Activated T-cell treated with anti-CD3 and anti-CD28 coated beads, Interleukin-2, amount 50 U/mL, for 72 hours (primary cell): ENCODE results near the gene TMEM72. TPM values are rescaled to one million over a fixed set of nuclear protein-coding genes. Genes with fewer than 3 reads are reported as not detected.
"Not testable (repeated sequence)": the region's sequence is repeated elsewhere in the genome, so short reads cannot be mapped to it uniquely, and the experiment has no call there.

Experiments used
- ATAC-seq, 2 donors: fragments of 150-1000 bp; cut with Tn5 transposase; replicated peaks in 1 of 2; 2 replicates each; pipeline ENCODE4 v1.10.0; 2021; ENCODE audit warnings: moderate library complexity in 2 of 2, mild to moderate bottlenecking in 1 of 2
- DNase-seq, 2 donors: peaks; one replicate each; pipeline ENCODE4 v3.0.0; 2021 to 2022; ENCODE audit warnings: mixed read lengths in 1 of 2
- H3K27ac Mint-ChIP-seq: one replicate; pipeline ENCODE4 v1.8.0; 2022; ENCODE audit warnings: mild to moderate bottlenecking, moderate library complexity, mixed read lengths
- H3K27me3 Mint-ChIP-seq: one replicate; pipeline ENCODE4 v1.8.0; 2022; ENCODE audit warnings: low read depth, mixed read lengths
- H3K36me3 Mint-ChIP-seq, 2 donors: one replicate each; pipeline ENCODE4 v1.8.0; 2022; ENCODE audit warnings: mixed read lengths in 2 of 2, mild to moderate bottlenecking in 1 of 2; ENCODE audit not compliant: insufficient read depth in 2 of 2
- H3K4me1 Mint-ChIP-seq: one replicate; pipeline ENCODE4 v1.8.0; 2022; ENCODE audit warnings: low read depth, mixed read lengths
- H3K4me3 Mint-ChIP-seq, 2 donors: one replicate each; pipeline ENCODE4 v1.8.0; 2022; ENCODE audit warnings: mild to moderate bottlenecking in 2 of 2, mixed read lengths in 2 of 2, moderate library complexity in 2 of 2
- H3K9me3 Mint-ChIP-seq, 2 donors: one replicate each; pipeline ENCODE4 v1.8.0; 2022; ENCODE audit warnings: mixed read lengths in 2 of 2
- total RNA-seq, 2 donors: library from RNA; stranded (reverse); gene quantifications; one replicate each; pipeline ENCODE4 v1.2.3, GENCODE V29; 2022

The TMEM72 gene
- not detected for total RNA-seq

GRCh38 chr10:44911081-44911540, at the start of gene TMEM72:
TMEM72 (plus strand) TSS chr10:44911337; CDS start chr10:44911513, 176 bp downstream.
- Mint-ChIP-seq H3K9me3 (no peaks in the 10 kb centered on the region), H3K4me3 (no peak within 1 kb of the TSS), H3K27me3 (no peaks in the 10 kb centered on the region), H3K27ac (no peak within 1 kb of the TSS), H3K36me3 (no peaks in the 10 kb centered on the region), H3K4me1 (peaks cover 11% of the 10 kb centered on the region)
- DNase-seq, result no peak
- no peak for ATAC-seq

- Mint-ChIP-seq H3K4me3 (no peak overlapping the region), H3K27me3 (peaks cover 50% of the 10 kb centered on the region), H3K27ac (no peak overlapping the region), H3K9me3 (no peaks in the 10 kb centered on the region), H3K4me1 (peaks cover 17% of the 10 kb centered on the region), H3K36me3 (no peaks in the 10 kb centered on the region)
- ATAC-seq, result no peak
- no peak for DNase-seq
These were observed 49.0 kb upstream of the TMEM72 start for GRCh38 chr10:44862006-44862751.

- peak overlapping the region in 1 of 2 donors; percentile 39 for H3K4me3 Mint-ChIP-seq
- peaks cover 17% of the 10 kb centered on the region for H3K4me1 Mint-ChIP-seq
- H3K36me3 Mint-ChIP-seq, result no peaks in the 10 kb centered on the region
- ATAC-seq (no peak), DNase-seq (no peak)
- H3K27me3 Mint-ChIP-seq, result peaks cover 55% of the 10 kb centered on the region
- H3K27ac Mint-ChIP-seq, result no peak overlapping the region
- H3K9me3 Mint-ChIP-seq, result no peaks in the 10 kb centered on the region
These were observed 48.2 kb upstream of the TMEM72 start for GRCh38 chr10:44862924-44863323.

- peak in 1 of 2 donors; percentile 29 for ATAC-seq
- DNase-seq, result no peak
- Mint-ChIP-seq H3K4me1 (peaks cover 17% of the 10 kb centered on the region), H3K36me3 (no peaks in the 10 kb centered on the region), H3K9me3 (no peaks in the 10 kb centered on the region), H3K27me3 (peaks cover 59% of the 10 kb centered on the region), H3K4me3 (peak overlapping the region; percentile 87 to 94), H3K27ac (no peak overlapping the region)
These were observed 47.6 kb upstream of the TMEM72 start for GRCh38 chr10:44863344-44864047.

GRCh38 chr10:44864051-44864450, 47.1 kb upstream of the TMEM72 start:
- no peak overlapping the region for H3K27ac Mint-ChIP-seq

GRCh38 chr10:44864637-44865288, 46.4 kb upstream of the TMEM72 start:
- H3K9me3 Mint-ChIP-seq, result no peaks in the 10 kb centered on the region
- peak overlapping the region; percentile 87 to 94 for H3K4me3 Mint-ChIP-seq
- no peaks in the 10 kb centered on the region for H3K36me3 Mint-ChIP-seq
- DNase-seq (peak; percentile 83 to 89), ATAC-seq (peak; percentile 83 to 87)
- peaks cover 17% of the 10 kb centered on the region for H3K4me1 Mint-ChIP-seq
- H3K27me3 Mint-ChIP-seq, result peaks cover 72% of the 10 kb centered on the region
- H3K27ac Mint-ChIP-seq, result no peak overlapping the region

More at GRCh38 chr10:44864051-44864450, 47.1 kb upstream of the TMEM72 start:
- ATAC-seq, result peak; percentile 58 to 64
- Mint-ChIP-seq H3K27me3 (peaks cover 65% of the 10 kb centered on the region), H3K4me3 (peak overlapping the region; percentile 87 to 94), H3K4me1 (peaks cover 17% of the 10 kb centered on the region), H3K36me3 (no peaks in the 10 kb centered on the region), H3K9me3 (no peaks in the 10 kb centered on the region)
- peak; percentile 26 to 40 for DNase-seq

GRCh38 chr10:44865289-44865671, 45.9 kb upstream of the TMEM72 start:
- Mint-ChIP-seq H3K36me3 (no peaks in the 10 kb centered on the region), H3K9me3 (no peaks in the 10 kb centered on the region), H3K4me1 (peaks cover 17% of the 10 kb centered on the region), H3K4me3 (peak overlapping the region; percentile 87 to 94), H3K27ac (no peak overlapping the region), H3K27me3 (peaks cover 77% of the 10 kb centered on the region)
- ATAC-seq (no peak), DNase-seq (no peak)

GRCh38 chr10:44866367-44866766, 44.8 kb upstream of the TMEM72 start:
- H3K27me3 Mint-ChIP-seq, result peaks cover 78% of the 10 kb centered on the region

GRCh38 chr10:44870031-44870430, 41.1 kb upstream of the TMEM72 start:
- ATAC-seq, result no peak
- Mint-ChIP-seq H3K9me3 (no peaks in the 10 kb centered on the region), H3K4me1 (peaks cover under 1% of the 10 kb centered on the region), H3K4me3 (no peak overlapping the region), H3K36me3 (no peaks in the 10 kb centered on the region), H3K27ac (no peak overlapping the region), H3K27me3 (peaks cover 47% of the 10 kb centered on the region)
- DNase-seq, result no peak

More at GRCh38 chr10:44866367-44866766, 44.8 kb upstream of the TMEM72 start:
- H3K27ac Mint-ChIP-seq, H3K4me3 Mint-ChIP-seq, H3K36me3 Mint-ChIP-seq, DNase-seq, ATAC-seq, H3K9me3 Mint-ChIP-seq: not testable (repeated sequence)
- peaks cover 17% of the 10 kb centered on the region for H3K4me1 Mint-ChIP-seq

- no peaks in the 10 kb centered on the region for H3K36me3 Mint-ChIP-seq
These were observed 38.0 kb upstream of the TMEM72 start for GRCh38 chr10:44873160-44873559.

GRCh38 chr10:44874166-44874565, 37.0 kb upstream of the TMEM72 start:
- Mint-ChIP-seq H3K4me1 (peaks cover 8% of the 10 kb centered on the region), H3K36me3 (no peaks in the 10 kb centered on the region), H3K27ac (no peak overlapping the region), H3K4me3 (no peak overlapping the region), H3K27me3 (peaks cover 12% of the 10 kb centered on the region), H3K9me3 (no peaks in the 10 kb centered on the region)
- ATAC-seq (no peak), DNase-seq (no peak)

More at GRCh38 chr10:44873160-44873559, 38.0 kb upstream of the TMEM72 start:
- no peak overlapping the region for H3K4me3 Mint-ChIP-seq
- no peaks in the 10 kb centered on the region for H3K4me1 Mint-ChIP-seq
- ATAC-seq (no peak), DNase-seq (no peak)
- H3K27me3 Mint-ChIP-seq, result peaks cover 22% of the 10 kb centered on the region
- no peaks in the 10 kb centered on the region for H3K9me3 Mint-ChIP-seq
- no peak overlapping the region for H3K27ac Mint-ChIP-seq

GRCh38 chr10:44878706-44879530, 32.2 kb upstream of the TMEM72 start:
- H3K4me1 Mint-ChIP-seq, result peaks cover 12% of the 10 kb centered on the region
- H3K9me3 Mint-ChIP-seq, result no peaks in the 10 kb centered on the region
- H3K4me3 Mint-ChIP-seq, result peak overlapping the region; percentile 84 to 87
- peak; percentile 88 to 92 for ATAC-seq
- H3K36me3 Mint-ChIP-seq, result no peaks in the 10 kb centered on the region
- peaks cover 32% of the 10 kb centered on the region for H3K27me3 Mint-ChIP-seq
- H3K27ac Mint-ChIP-seq, result no peak overlapping the region
- DNase-seq, result peak; percentile 76 to 80
